HepG2 (cell line): ENCODE measurements around the gene MMS19. TPM values are rescaled to one million over a fixed set of nuclear protein-coding genes. Genes with fewer than 3 reads are reported as not detected.

ENCODE experiments used
- ATAC-seq: fragments of 200-7000 bp; cut with Tn5 transposase; 3 replicates; pipeline ENCODE4 v1.9.1; 2020; ENCODE audit warnings: mild to moderate bottlenecking, moderate library complexity
- BruUV-seq: library from RNA; stranded (reverse); fragments of 400-500 nt; replicated peaks from 2 replicates; lab custom pipeline; 2021; lab: Mats Ljungman, UMichigan
- CTCF ChIA-PET: fragments of 300-600 bp; formaldehyde crosslinking; extraction: SDS; loops from one replicate; lab custom pipeline; 2021; ENCODE audit warnings: low total read pairs, inconsistent platforms, low intra/inter-chr PET ratio; lab: Yijun Ruan, JAX
- POLR2A ChIA-PET: fragments of 350-600 bp; sonication (Branson Sonifier 250); formaldehyde crosslinking; loops from one replicate; lab custom pipeline; 2020; ENCODE audit warnings: antibody characterized with exemption, inconsistent platforms; lab: Yijun Ruan, JAX
- DNase-seq: peaks from one replicate; pipeline ENCODE4 v3.0.0-alpha.2; 2015; ENCODE audit warnings: low spot score
- FAIRE-seq: peaks from 3 replicates; lab custom pipeline; 2011; peaks lifted over from hg19 to GRCh38; lab: Jason Lieb, UNC
- H2AFZ ChIP-seq: one replicate; pipeline ENCODE4 v1.6.1; 2011; ENCODE audit warnings: low read length, inconsistent platforms
- H3K27ac ChIP-seq: fragments of 300-600 bp; 3 replicates; pipeline ENCODE4 v1.8.0; 2011; ENCODE audit warnings: mixed run types, mild to moderate bottlenecking, mixed read lengths, low read length, inconsistent platforms; ENCODE audit not compliant: insufficient read depth; ENCODE audit errors: extremely low read length
- H3K27me3 ChIP-seq, 2 experiments: fragments of 200-600 bp in 1 of 2; 2 replicates in 1 of 2; 3 replicates in 1 of 2; pipeline versions ENCODE4 v1.6.0 to v1.8.0; 2011; ENCODE audit warnings: low read length in 2 of 2, mild to moderate bottlenecking in 2 of 2, moderate library complexity in 2 of 2, inconsistent platforms in 1 of 2; ENCODE audit not compliant: insufficient read depth in 2 of 2, control insufficient read depth in 1 of 2
- H3K36me3 ChIP-seq, 2 experiments: fragments of 200-600 bp in 1 of 2; replicated peaks in 1 of 2; 2 replicates in 1 of 2; 3 replicates in 1 of 2; pipeline versions ENCODE4 v1.5.1 to v1.8.0; 2011; ENCODE audit warnings: low read length in 2 of 2, inconsistent platforms in 1 of 2; ENCODE audit not compliant: insufficient read depth in 2 of 2, control insufficient read depth in 1 of 2
- H3K4me1 ChIP-seq: 2 replicates; pipeline ENCODE4 v1.5.1; 2012; ENCODE audit warnings: low read length, inconsistent platforms; ENCODE audit not compliant: insufficient read depth
- H3K4me2 ChIP-seq: 2 replicates; pipeline ENCODE4 v1.6.0; 2011; ENCODE audit warnings: low read depth, low read length, inconsistent platforms
- H3K4me3 ChIP-seq, 3 experiments: fragments of 200-600 bp in 1 of 3; sonication (generic), shearing (Covaris generic) in 1 of 3; replicated peaks in 1 of 3; 2 replicates each; pipeline ENCODE4 v1.5.1; 2011 to 2016; ENCODE audit warnings: low read length in 3 of 3, inconsistent platforms in 2 of 3, low read depth in 2 of 3, mild to moderate bottlenecking in 2 of 3, control low read depth in 1 of 3, mixed read lengths in 1 of 3; ENCODE audit not compliant: insufficient read depth in 1 of 3
- H3K79me2 ChIP-seq: one replicate; pipeline ENCODE4 v1.6.1; 2011; ENCODE audit warnings: low read length, inconsistent platforms; ENCODE audit not compliant: insufficient read depth
- H3K9ac ChIP-seq: 2 replicates; pipeline ENCODE4 v1.6.0; 2011; ENCODE audit warnings: mild to moderate bottlenecking, low read depth, low read length, inconsistent platforms; ENCODE audit not compliant: insufficient read depth
- H3K9me3 ChIP-seq: 2 replicates; pipeline ENCODE4 v1.5.1; 2012; ENCODE audit warnings: mild to moderate bottlenecking, low read length
- H4K20me1 ChIP-seq: 2 replicates; pipeline ENCODE4 v1.6.0; 2011; ENCODE audit warnings: inconsistent platforms, mild to moderate bottlenecking, low read length, moderate library complexity; ENCODE audit not compliant: insufficient read depth
- BORCS8-MEF2B ChIP-seq: sonication (generic); formaldehyde crosslinking; IDR thresholded peaks from 2 replicates; pipeline ENCODE4 v1.8.0; 2022; ENCODE audit warnings: mild to moderate bottlenecking, missing genetic modification reagents
- PAWR ChIP-seq: sonication (generic); formaldehyde crosslinking; IDR thresholded peaks from 2 replicates; pipeline ENCODE4 v1.4.0; 2020; ENCODE audit warnings: missing genetic modification reagents, mild to moderate bottlenecking, borderline replicate concordance
- RNF2 ChIP-seq: fragments of 450-650 bp; conservative IDR thresholded peaks from 2 replicates; pipeline ENCODE4 v1.6.1; 2016; ENCODE audit warnings: low read depth
- SCMH1 ChIP-seq: sonication (generic); formaldehyde crosslinking; IDR thresholded peaks from 2 replicates; pipeline ENCODE4 v1.9.0; 2021; ENCODE audit warnings: missing genetic modification reagents, mild to moderate bottlenecking, borderline replicate concordance
- STAT6 ChIP-seq: sonication (generic); formaldehyde crosslinking; IDR thresholded peaks from 2 replicates; pipeline ENCODE4 v1.4.0; 2020; ENCODE audit warnings: missing genetic modification reagents, mild to moderate bottlenecking, borderline replicate concordance
- ZBTB21 ChIP-seq: sonication (generic); formaldehyde crosslinking; IDR thresholded peaks from 2 replicates; pipeline ENCODE4 v1.4.0; 2020; ENCODE audit warnings: missing genetic modification reagents
- ZBTB3 ChIP-seq: sonication (generic); formaldehyde crosslinking; IDR thresholded peaks from 2 replicates; pipeline ENCODE4 v1.4.0; 2020; ENCODE audit warnings: low read depth, mild to moderate bottlenecking, moderate library complexity, missing genetic modification reagents, borderline replicate concordance
- ZNF615 ChIP-seq: sonication (generic); formaldehyde crosslinking; IDR thresholded peaks from 2 replicates; pipeline ENCODE4 v1.5.0; 2020; ENCODE audit warnings: mild to moderate bottlenecking, missing genetic modification reagents, borderline replicate concordance
- WGBS: methylation state at CpG from one replicate; pipeline ENCODE4 v1.1.6; 2017; ENCODE audit warnings: low lambda C conversion rate; 5-methylcytosine and 5-hydroxymethylcytosine counted together
- in situ Hi-C: cut with HindIII; loops from 2 replicates; pipeline ENCODE4 v1.10.0; 2017; ENCODE audit warnings: low pct_unique_long_range_greater_than_20kb; ENCODE audit not compliant: extremely low pct_ligation_motif_present
- intact Hi-C: fragments of 100-400 bp; cut with micrococcal nuclease; formaldehyde crosslinking; loops from one replicate; pipeline ENCODE4 v1.10.0; 2022; ENCODE audit not compliant: unreplicated experiment
- polyA plus RNA-seq, 8 experiments: library from polyadenylated mRNA; depleted of rRNA in 3 of 8; stranded (reverse) in 7 of 8; unstranded in 1 of 8; fragments of >200 nt; fragmentation: Illumina TruSeq in 4 of 8; extraction: Trizol in 4 of 8; gene quantifications; 2 replicates each; pipeline versions ENCODE4 v1.2.1 to v1.2.3, GENCODE V29; 2011 to 2016; ENCODE audit warnings: low read depth in 4 of 8, missing spikeins in 1 of 8, mixed read lengths in 1 of 8; ENCODE audit not compliant: insufficient read depth in 1 of 8
- total RNA-seq, 5 experiments: library from RNA; depleted of rRNA; stranded (reverse); fragments of >200 nt; fragmentation: Illumina TruSeq; extraction: Trizol; gene quantifications; 2 replicates each; pipeline ENCODE4 v1.2.3, GENCODE V29; 2016; ENCODE audit warnings: low read depth in 1 of 5

MMS19 gene
- total and polyA plus RNA-seq, 2 of the 13 experiments (the other 11 are each of a cell fraction or from before 2014, with no cell fraction given) = 76.4 to 107 TPM

- H3K36me3 ChIP-seq = peaks cover 27 to 82% of the 10 kb centered on the region in 2 experiments
- in situ Hi-C loops = no loop called here
- no peak overlapping the region for H3K4me2 ChIP-seq
- ATAC-seq = no peak
- no peaks in the 10 kb centered on the region for H3K9me3 ChIP-seq
- TSS peak; percentile 26 for BruUV-seq
- no peak for TF ChIP-seq SCMH1 (CRISPR knock-in tag)
- no peak for TF ChIP-seq ZNF615 (CRISPR knock-in tag)
- no peak for TF ChIP-seq ZBTB21 (CRISPR knock-in tag)
- no peak for TF ChIP-seq ZBTB3 (CRISPR knock-in tag)
- TF ChIP-seq PAWR (CRISPR knock-in tag) = no peak
- TF ChIP-seq STAT6 = no peak
- TF ChIP-seq BORCS8-MEF2B (CRISPR knock-in tag) = no peak
- no peak for TF ChIP-seq RNF2
- TF ChIP-seq, all 625 proteins: peak for 0
- peaks cover 14% of the 10 kb centered on the region for H3K4me1 ChIP-seq
- H2AFZ ChIP-seq = no peak overlapping the region
- WGBS = 88% methylated on average over 2 of the region's 2 CpGs
- no peaks in the 10 kb centered on the region for H4K20me1 ChIP-seq
- ChIA-PET POLR2A (no interaction called here), CTCF (no interaction called here)
- intact Hi-C loops = no loop called here
- H3K27ac ChIP-seq = no peak overlapping the region
- no peaks in the 10 kb centered on the region for H3K79me2 ChIP-seq
- no peak overlapping the region for H3K9ac ChIP-seq
- H3K27me3 ChIP-seq = no peaks in the 10 kb centered on the region
- no peak for DNase-seq
- no peak for FAIRE-seq
- H3K4me3 ChIP-seq = no peak overlapping the region
Observed at GRCh38 chr10:97475936-97476594, 22.2 kb downstream of the MMS19 start.
